Activated naive CD8-positive, alpha-beta T cell treated with anti-CD3 and anti-CD28 coated beads for 36 hours (primary cell): ENCODE results near the gene SBK3. TPM values are rescaled to one million over a fixed set of nuclear protein-coding genes. Genes with fewer than 3 reads are reported as not detected.
A peak's percentile ranks its signal among the peaks of the same experiment; 100 is the strongest.
"Not testable (repeated sequence)": the region's sequence is repeated elsewhere in the genome, so short reads cannot be mapped to it uniquely, and the experiment has no call there.

ENCODE experiments used
- DNase-seq: peaks from one replicate; pipeline ENCODE4 v3.0.0; 2021
- H3K27ac Mint-ChIP-seq: one replicate; pipeline ENCODE4 v1.8.0; 2022; ENCODE audit warnings: mild to moderate bottlenecking, moderate library complexity, mixed read lengths
- H3K27me3 Mint-ChIP-seq: one replicate; pipeline ENCODE4 v1.8.0; 2022; ENCODE audit warnings: mild to moderate bottlenecking, mixed read lengths
- H3K36me3 Mint-ChIP-seq: one replicate; pipeline ENCODE4 v1.8.0; 2021; ENCODE audit warnings: mild to moderate bottlenecking, mixed read lengths
- H3K4me1 Mint-ChIP-seq: one replicate; pipeline ENCODE4 v1.8.0; 2021; ENCODE audit warnings: mixed read lengths
- H3K4me3 Mint-ChIP-seq: one replicate; pipeline ENCODE4 v1.8.0; 2022; ENCODE audit warnings: mild to moderate bottlenecking, moderate library complexity, mixed read lengths
- H3K9me3 Mint-ChIP-seq: one replicate; pipeline ENCODE4 v1.8.0; 2022; ENCODE audit warnings: mixed read lengths
- total RNA-seq, 2 experiments: library from RNA; stranded (reverse); gene quantifications; one replicate each; pipeline ENCODE4 v1.2.3, GENCODE V29; 2021

Gene SBK3
- total RNA-seq, 2 experiments from 2014 or later = not detected

GRCh38 chr19:55498246-55498840 is 47.0 kb downstream of the SBK3 start:
- Mint-ChIP-seq H3K27me3 (no peaks in the 10 kb centered on the region), H3K4me3 (no peak overlapping the region), H3K36me3 (peaks cover 7% of the 10 kb centered on the region), H3K27ac (no peak overlapping the region), H3K4me1 (peaks cover 15% of the 10 kb centered on the region), H3K9me3 (peaks cover 6% of the 10 kb centered on the region)
- DNase-seq = no peak

GRCh38 chr19:55497763-55498162 is 47.6 kb downstream of the SBK3 start:
- Mint-ChIP-seq H3K36me3 (peaks cover 4% of the 10 kb centered on the region), H3K27ac (no peak overlapping the region), H3K9me3 (peaks cover 3% of the 10 kb centered on the region), H3K4me3 (no peak overlapping the region), H3K27me3 (peaks cover 5% of the 10 kb centered on the region), H3K4me1 (peaks cover 12% of the 10 kb centered on the region)
- no peak for DNase-seq

- H3K27ac Mint-ChIP-seq, H3K4me3 Mint-ChIP-seq, H3K27me3 Mint-ChIP-seq, H3K4me1 Mint-ChIP-seq, H3K36me3 Mint-ChIP-seq, H3K9me3 Mint-ChIP-seq, DNase-seq: not testable (repeated sequence)
Observed at GRCh38 chr19:55496820-55497219, 48.5 kb downstream of the SBK3 start.

GRCh38 chr19:55495646-55496349 is 49.5 kb downstream of the SBK3 start:
- no peak overlapping the region for H3K27ac Mint-ChIP-seq
- no peak for DNase-seq
- peaks cover 12% of the 10 kb centered on the region for H3K27me3 Mint-ChIP-seq
- H3K36me3 Mint-ChIP-seq = no peaks in the 10 kb centered on the region
- peaks cover 5% of the 10 kb centered on the region for H3K4me1 Mint-ChIP-seq
- no peaks in the 10 kb centered on the region for H3K9me3 Mint-ChIP-seq
- no peak overlapping the region for H3K4me3 Mint-ChIP-seq

- no peaks in the 10 kb centered on the region for H3K9me3 Mint-ChIP-seq
- H3K27ac Mint-ChIP-seq = peak overlapping the region; percentile 82
- peak overlapping the region; percentile 63 for H3K4me3 Mint-ChIP-seq
- peaks cover 12% of the 10 kb centered on the region for H3K27me3 Mint-ChIP-seq
- peaks cover 5% of the 10 kb centered on the region for H3K4me1 Mint-ChIP-seq
- no peaks in the 10 kb centered on the region for H3K36me3 Mint-ChIP-seq
- DNase-seq = no peak
Observed at GRCh38 chr19:55494172-55494761, 51.1 kb downstream of the SBK3 start.

- Mint-ChIP-seq H3K4me3 (no peak overlapping the region), H3K9me3 (no peaks in the 10 kb centered on the region), H3K27me3 (peaks cover 12% of the 10 kb centered on the region), H3K27ac (no peak overlapping the region), H3K36me3 (no peaks in the 10 kb centered on the region), H3K4me1 (peaks cover 5% of the 10 kb centered on the region)
- no peak for DNase-seq
Observed at GRCh38 chr19:55493645-55494171, 51.6 kb downstream of the SBK3 start.

GRCh38 chr19:55493052-55493644 is 52.2 kb downstream of the SBK3 start:
- Mint-ChIP-seq H3K27ac (no peak overlapping the region), H3K36me3 (no peaks in the 10 kb centered on the region), H3K4me1 (peaks cover 5% of the 10 kb centered on the region), H3K9me3 (no peaks in the 10 kb centered on the region), H3K27me3 (peaks cover 12% of the 10 kb centered on the region), H3K4me3 (no peak overlapping the region)
- DNase-seq = no peak

GRCh38 chr19:55492362-55492944 is 52.9 kb downstream of the SBK3 start:
- H3K27ac Mint-ChIP-seq = no peak overlapping the region
- DNase-seq = no peak
- H3K4me3 Mint-ChIP-seq = no peak overlapping the region
- H3K27me3 Mint-ChIP-seq = peaks cover 12% of the 10 kb centered on the region
- H3K36me3 Mint-ChIP-seq = no peaks in the 10 kb centered on the region
- H3K4me1 Mint-ChIP-seq = peaks cover 9% of the 10 kb centered on the region
- no peaks in the 10 kb centered on the region for H3K9me3 Mint-ChIP-seq

GRCh38 chr19:55491546-55492360 is 53.6 kb downstream of the SBK3 start:
- no peak for DNase-seq
- no peak overlapping the region for H3K4me3 Mint-ChIP-seq
- H3K27me3 Mint-ChIP-seq = peaks cover 12% of the 10 kb centered on the region
- H3K27ac Mint-ChIP-seq = no peak overlapping the region
- H3K9me3 Mint-ChIP-seq = no peaks in the 10 kb centered on the region
- no peaks in the 10 kb centered on the region for H3K36me3 Mint-ChIP-seq
- peaks cover 16% of the 10 kb centered on the region for H3K4me1 Mint-ChIP-seq

Other genes with a start within 250 kb of the SBK3 start
- gene TMEM150B, start 220.2 kb downstream of the SBK3 start, total RNA-seq = not detected
- 10 to 100 TPM; 14.9 to 15.4 TPM for gene KMT5C, start 205.7 kb downstream of the SBK3 start, total RNA-seq
- gene COX6B2, start 190.8 kb downstream of the SBK3 start, total RNA-seq = not detected
- gene GARIN5B, start 182.3 kb downstream of the SBK3 start, total RNA-seq = not detected
- gene IL11, start 175.1 kb downstream of the SBK3 start, total RNA-seq = not detected
- gene TMEM190, start 168.7 kb downstream of the SBK3 start, total RNA-seq = not detected
- gene TMEM238, start 161.3 kb downstream of the SBK3 start, total RNA-seq = 10 to 100 TPM; 10.1 to 10.8 TPM
- 1,000 to 10,000 TPM; 2,585 to 2,613 TPM for gene RPL28, start 159.6 kb downstream of the SBK3 start, total RNA-seq
- 100 to 1,000 TPM; 323 to 325 TPM for gene UBE2S, start 137.8 kb downstream of the SBK3 start, total RNA-seq
- gene SHISA7, start 102.2 kb downstream of the SBK3 start, total RNA-seq = not detected
- 10 to 100 TPM; 35.7 to 37.5 TPM for gene ISOC2, start 83.9 kb downstream of the SBK3 start, total RNA-seq
- gene C19orf85, start 80.8 kb downstream of the SBK3 start, total RNA-seq = not detected
- 10 to 100 TPM in 1 of 2 experiments, 1 to 10 TPM in 1; 8.8 to 10.3 TPM for gene ZNF628, start 68.9 kb downstream of the SBK3 start, total RNA-seq
- gene NAT14, start 60.4 kb downstream of the SBK3 start, total RNA-seq = 10 to 100 TPM; 24.8 to 24.9 TPM
- gene SSC5D, start 57.1 kb downstream of the SBK3 start, total RNA-seq = 1 to 10 TPM in 1 of 2 experiments, under 1 TPM in 1; 0.46 to 1.4 TPM
- not detected for gene SBK2, start 8.4 kb downstream of the SBK3 start, total RNA-seq
- gene ZNF579, start 35.3 kb upstream of the SBK3 start, total RNA-seq = 1 to 10 TPM; 5.5 to 6.1 TPM
- 10 to 100 TPM; 19.8 to 20.7 TPM for gene FIZ1, start 54.0 kb upstream of the SBK3 start, total RNA-seq
- 10 to 100 TPM; 10.8 to 11.5 TPM for gene ZNF524, start 54.7 kb upstream of the SBK3 start, total RNA-seq
- gene ZNF865, start 60.1 kb upstream of the SBK3 start, total RNA-seq = 10 to 100 TPM; 10.5 to 10.7 TPM
- 1 to 10 TPM; 3.7 to 3.9 TPM for gene ZNF784, start 79.0 kb upstream of the SBK3 start, total RNA-seq
- gene ZNF580, start 95.5 kb upstream of the SBK3 start, total RNA-seq = 10 to 100 TPM; 29.6 to 30.6 TPM
- 10 to 100 TPM; 39.9 to 42.3 TPM for gene ZNF581, start 98.1 kb upstream of the SBK3 start, total RNA-seq
- 10 to 100 TPM; 10.9 to 12.0 TPM for gene CCDC106, start 102.7 kb upstream of the SBK3 start, total RNA-seq
- gene U2AF2, start 109.5 kb upstream of the SBK3 start, total RNA-seq = 100 to 1,000 TPM; 341 to 345 TPM
- gene EPN1, start 129.7 kb upstream of the SBK3 start, total RNA-seq = 10 to 100 TPM; 37.1 to 39.5 TPM
- not detected for gene NLRP9, start 192.9 kb upstream of the SBK3 start, total RNA-seq
- not detected for gene RFPL4A, start 213.6 kb upstream of the SBK3 start, total RNA-seq
- gene RFPL4AL1, start 223.6 kb upstream of the SBK3 start, total RNA-seq = not detected